Activated CD4-positive, alpha-beta T cell treated with anti-CD3 and anti-CD28 coated beads, Interleukin-2, amount 50 U/mL, for 48 hours (primary cell): ENCODE data around the gene DAAM2.

ENCODE experiments used
- DNase-seq, 2 experiments: peaks; one replicate each; pipeline ENCODE4 v3.0.0-alpha.2; 2020

The DAAM2 gene

DNA sequence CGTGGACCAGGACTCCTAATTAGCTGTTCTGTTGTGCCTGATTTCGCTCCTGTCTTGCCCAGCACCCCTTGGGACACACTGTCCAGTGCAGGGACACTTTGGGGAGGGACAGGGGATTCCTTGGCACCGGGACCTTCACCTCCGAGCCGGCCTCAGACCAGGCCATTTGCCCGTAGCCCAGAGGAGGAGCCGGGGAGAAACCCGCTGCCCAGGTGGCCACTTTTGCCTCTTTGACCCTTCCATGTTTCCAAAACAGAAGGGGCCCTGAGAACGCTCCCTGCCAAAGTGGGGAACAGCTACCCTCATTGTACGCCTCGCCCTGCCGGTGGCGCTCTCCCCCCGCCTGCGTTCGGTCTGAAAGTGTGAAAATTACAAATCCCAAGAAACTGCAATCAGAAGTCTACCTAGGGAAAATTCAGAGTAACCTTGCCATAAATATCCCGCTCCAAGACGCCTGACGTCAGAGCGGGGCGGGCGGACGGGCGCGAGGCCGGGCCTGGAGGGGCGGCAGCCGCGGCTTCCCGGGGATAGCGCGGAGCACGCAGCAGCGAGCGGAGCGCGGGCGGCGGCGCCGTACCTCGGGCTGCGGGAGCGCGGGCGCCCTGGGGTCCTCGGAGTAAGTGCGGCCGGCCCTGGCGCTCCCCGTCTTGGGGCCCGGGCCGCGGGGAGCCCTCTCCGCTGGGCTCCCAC lies at the start of gene DAAM2:
Gene DAAM2, plus strand, starts transcription at position 527 of the 690 bp plus-strand sequence. CDS start 63,927 bp downstream, outside the sequence.
- no peak for DNase-seq

DNA sequence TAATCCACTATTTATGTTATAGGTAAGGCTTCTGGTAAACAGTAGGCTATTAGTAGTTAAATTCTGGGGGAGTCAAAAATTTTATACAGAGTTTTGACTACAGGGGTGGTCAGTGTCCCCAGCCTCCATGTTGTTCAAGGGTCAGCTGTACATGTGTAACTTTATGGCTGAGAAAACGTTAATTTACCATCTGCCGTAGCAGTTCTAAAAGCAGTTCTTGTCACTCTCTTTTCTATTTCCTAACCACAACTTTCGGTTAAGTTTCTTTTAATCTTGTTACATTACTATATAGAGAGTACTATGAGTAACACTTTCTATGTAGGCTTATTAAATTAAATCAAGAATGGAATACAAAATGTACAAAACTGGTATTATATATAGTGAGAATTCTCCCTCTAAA lies 45.4 kb upstream of the DAAM2 start:
- no peak for DNase-seq

DNA sequence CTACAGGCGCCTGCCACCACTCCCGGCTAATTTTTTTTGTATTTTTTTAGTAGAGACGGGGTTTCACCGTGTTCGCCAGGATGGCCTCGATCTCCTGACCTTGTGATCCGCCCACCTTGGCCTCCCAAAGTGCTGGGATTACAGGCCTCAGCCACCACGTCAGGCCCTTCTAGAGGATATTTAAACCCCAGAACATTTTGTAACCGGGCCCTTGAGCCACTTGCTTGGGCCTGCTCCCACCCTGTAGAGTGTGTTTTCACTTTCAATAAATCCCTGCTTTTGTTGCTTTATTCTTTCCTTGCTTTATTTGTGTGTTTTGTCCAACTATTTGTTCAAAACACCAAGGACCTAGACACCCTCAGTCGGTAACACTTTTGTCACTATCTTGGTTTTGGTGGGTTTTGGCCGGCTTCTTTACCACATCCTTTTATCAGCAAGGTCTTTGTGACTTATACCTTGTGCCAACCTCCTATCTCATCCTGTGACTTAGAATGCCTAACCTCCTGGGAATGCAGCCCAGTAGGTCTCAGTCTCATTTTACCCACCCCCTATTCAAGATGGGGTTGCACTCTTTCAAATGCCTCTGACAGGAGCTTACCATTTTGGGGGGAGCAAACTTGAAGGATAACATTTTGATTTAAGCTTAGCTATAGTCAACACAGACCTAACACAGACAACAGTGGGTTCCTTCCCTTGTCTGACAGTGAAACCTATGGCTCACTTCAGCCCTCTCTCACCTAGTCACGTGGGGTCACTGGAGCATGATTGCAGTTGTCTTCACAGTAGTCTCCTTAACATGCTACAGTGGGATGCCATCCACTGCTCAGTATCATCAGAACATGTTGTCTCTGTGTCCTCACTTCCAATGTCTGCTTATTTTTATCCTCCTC lies 39.1 kb upstream of the DAAM2 start:
- no peak for DNase-seq

DNA sequence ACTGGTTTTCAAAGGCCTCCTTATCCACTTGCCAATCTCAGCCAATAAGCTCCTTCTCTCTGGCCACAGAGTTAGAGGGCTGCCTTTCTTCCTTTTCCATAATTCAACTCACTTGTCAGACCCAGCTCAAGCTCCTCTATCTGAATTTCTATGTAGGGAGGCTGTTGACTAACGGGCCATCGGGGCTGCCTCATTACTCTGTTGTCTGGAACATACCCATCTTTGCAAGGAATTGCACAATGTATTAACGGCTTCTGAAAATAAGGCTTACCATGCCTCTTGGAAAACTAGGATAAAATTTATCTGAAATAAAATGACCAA lies 38.5 kb upstream of the DAAM2 start:
- DNase-seq, result no peak

DNA sequence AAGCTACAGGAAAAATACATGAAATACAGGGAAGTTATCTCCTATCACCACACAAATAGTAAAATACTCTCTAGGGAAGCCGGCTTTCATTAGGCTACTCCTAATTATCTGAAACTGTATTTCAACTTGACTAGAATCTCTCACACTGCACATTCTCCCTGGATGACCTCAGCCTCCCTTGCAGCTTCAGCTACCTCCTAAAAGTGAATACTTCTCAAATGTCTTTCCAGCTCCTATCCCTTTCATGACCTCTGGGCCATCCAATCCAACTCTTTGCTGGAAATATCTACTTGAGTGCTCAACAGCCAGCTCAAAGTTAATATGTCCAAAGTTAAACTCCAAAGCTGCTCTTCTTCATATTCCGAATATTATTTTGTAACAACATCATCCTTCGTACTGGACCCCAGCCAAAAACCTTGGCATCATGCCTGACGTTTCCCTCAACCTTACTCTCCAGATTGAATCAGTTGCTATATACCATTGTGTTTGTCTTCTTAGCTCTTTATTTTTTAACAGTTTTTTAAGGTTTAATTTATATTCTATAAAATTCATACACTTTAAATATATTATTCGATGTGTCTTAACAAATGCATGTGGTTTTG lies 37.6 kb upstream of the DAAM2 start:
- no peak for DNase-seq

DNA sequence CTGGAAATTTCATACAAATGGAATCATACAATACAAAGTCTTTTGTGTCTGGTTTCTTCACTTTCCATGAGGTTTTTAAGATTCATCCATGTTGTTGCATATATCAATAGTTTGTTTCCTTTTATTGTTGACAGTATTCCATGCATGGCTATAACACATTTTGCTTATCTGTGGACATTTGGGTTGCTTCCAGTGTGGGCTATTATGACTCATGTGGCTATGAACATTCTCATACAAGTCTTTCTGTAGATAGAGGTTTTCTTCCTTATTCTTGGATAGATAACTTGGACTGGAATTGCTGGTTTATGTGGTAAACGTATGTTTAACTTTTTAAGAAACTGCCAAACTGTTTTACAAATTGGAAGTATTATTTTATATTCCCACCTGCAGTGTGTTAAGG lies 36.9 kb upstream of the DAAM2 start:
- DNase-seq, result no peak

DNA sequence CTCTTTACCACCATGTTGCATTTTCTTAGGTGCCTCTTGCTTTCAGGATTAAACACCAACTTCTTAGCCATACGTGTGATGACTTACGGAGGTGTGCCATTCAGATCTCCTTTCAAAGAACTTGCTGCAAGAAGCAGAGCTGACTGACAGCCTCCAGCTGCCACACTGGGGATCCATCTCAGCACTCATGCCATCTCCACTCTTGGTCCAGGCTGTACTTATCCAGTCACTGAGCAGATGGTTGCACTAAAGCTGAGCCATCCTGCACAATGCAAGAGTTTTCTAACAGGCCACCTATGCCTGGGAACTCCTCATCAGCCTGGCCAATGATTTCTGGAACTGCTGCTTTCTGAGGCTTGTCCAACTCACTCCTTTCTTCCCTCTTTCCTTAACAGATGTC lies 35.6 kb upstream of the DAAM2 start:
- DNase-seq, result no peak

DNA sequence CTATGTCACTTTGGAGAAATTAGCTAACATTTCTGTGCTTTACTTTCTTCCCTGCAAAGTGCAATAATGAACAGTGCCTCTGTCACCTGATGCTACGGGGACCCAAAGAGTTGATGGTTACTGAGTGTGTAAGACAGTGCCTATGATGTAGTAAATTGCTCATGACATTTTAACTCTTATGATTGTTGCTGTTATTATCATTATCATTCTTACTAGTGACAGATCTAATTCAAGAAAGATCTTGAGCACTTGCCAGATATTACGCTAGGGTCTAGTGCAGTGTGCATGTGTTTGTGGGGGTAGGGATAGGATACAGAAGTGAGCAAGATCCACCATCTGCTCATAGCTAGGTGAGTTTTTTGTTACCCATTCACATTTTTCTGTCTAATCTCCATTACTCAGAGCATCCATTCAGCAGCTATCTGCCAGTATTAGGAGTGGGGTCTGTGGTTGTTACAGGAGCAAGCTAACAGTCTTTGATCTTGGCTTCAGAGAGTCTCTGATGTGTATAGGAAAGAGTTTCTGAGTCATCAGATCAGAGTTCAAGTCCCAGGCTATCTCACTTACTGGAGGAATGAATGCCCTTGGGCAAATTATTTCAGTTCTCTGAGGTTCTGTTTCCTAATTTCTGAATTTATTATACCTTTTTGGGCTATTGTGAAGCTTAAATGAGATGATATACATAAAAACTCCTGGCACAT lies 33.1 kb upstream of the DAAM2 start:
- DNase-seq, result no peak

DNA sequence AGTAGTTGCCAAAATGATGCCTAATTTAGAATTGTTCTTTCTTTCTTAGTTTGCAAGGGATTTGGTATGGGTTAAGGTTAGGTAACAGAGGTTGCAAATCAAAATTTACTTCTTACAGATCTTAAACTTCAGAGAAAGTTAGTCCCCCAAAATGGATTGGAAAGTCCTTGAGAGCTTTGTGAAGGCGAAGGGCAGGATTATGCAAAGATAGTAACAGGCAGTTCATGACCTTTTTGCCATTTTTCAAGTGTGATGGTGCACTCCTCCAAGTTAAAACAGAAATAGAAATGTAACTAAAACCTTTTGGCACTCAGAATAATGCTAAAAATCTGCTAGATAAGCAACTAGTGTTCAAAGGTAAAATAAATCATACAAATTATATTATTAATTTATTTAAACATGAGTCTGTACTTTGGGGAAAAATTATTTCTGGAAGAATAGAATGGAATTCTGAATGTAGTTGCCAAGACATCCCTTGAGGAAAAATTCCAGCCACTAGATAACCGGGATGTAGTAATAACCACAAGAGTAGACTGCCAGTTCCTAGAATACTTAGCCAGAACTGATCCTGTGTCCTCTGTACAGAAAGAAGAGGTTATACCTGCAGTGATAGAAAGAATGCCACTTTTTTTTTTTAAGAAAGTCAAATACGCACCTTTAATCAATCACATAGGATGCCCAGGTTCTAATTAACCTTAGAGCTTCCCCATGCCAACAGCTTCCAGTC lies 31.8 kb upstream of the DAAM2 start:
- no peak for DNase-seq

DNA sequence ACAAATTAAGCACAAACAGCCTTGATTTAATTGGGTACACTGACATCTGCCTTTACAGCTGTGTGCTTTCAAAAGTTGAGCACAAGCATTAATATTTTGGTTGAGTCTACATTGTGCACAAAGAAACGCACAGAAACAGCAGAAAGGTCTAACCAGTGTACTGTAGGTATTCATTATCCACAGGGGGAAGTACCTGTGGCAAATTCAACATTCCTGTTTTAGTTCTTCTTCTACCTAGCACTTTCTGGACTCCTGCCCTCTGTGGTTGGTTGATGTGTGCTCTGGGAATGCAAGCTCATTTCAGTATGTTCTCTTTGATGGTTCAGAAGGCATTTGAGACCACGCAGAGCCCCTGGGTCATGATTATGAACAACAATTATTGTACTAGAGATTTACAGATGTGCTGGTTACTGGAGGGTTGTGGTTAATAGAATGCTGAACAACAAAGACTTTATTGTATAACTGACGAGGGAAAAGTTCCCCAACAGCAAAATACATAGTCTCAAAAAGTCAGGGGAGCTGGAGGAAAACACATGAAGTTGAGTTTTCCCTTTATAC lies 26.6 kb upstream of the DAAM2 start:
- DNase-seq, result no peak

DNA sequence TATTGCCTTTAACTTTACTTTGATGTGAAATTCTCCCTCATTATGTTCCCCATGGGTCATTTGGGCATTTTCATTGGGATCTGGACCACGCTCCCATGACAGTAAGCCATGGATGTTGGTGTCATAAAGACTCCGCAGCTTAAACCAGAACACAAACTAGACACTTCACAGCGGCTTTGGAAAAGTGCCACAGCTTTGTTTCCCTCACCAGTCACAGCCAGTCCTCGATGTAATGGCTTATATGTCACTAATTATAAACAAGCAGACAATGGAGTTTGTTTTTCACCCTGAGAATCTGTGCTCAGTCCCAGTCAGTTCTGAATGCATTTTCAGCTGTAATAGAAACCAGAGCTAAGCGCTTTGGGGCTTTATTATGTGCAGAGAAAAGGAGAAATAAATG lies 23.2 kb upstream of the DAAM2 start:
- no peak for DNase-seq

DNA sequence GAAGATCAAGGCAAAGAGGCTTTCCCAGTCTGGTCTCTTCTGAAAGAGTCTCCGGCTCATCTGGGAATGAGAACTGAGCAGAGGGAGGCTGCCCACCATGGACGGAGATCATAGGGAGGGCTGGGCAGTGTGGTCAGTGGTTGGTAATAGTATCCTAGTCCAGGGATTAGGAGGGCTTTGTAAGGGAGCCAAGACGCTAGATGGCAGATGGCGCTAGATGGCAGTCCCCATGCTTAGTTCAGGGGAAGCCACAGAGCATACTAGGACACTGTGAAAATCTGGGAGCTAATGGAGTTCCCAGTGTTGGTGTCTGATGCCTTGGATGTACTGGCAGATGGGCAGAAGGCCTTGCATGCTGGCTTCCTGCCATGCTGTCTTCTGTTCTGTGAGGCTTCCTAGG lies 21.7 kb upstream of the DAAM2 start:
- no peak for DNase-seq

DNA sequence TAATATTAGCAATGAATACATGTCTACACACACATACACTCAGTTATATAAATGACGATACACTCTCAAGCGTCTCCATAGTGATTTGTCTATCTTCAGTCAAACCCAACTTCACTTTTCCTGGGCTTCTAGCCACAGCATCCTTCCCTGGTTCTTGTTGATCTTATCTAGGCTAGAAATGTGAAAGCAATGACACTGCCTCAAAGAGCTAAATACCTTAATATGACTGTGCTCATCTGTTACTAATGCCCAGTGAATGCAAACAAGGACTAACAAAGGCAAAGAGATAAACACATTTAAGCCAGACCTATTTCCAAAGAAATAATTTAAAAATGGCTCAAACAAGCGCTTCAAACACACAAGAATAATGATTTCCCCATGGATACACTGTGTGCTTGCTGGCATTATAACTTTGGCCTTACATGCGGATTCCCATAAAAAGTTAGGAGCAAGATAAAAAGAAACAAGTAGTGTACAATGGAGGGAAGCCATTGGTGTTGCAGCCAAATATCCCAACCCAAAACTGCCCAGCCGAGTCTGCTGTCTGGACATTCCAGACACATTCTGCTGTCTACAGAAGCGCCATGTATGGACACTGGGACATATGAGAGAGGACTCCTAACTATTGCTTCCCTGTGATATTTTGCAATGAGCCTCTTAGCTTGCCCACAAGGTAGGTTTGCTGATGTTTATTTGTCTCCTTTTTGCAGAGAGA lies 19.5 kb upstream of the DAAM2 start:
- DNase-seq, result no peak

DNA sequence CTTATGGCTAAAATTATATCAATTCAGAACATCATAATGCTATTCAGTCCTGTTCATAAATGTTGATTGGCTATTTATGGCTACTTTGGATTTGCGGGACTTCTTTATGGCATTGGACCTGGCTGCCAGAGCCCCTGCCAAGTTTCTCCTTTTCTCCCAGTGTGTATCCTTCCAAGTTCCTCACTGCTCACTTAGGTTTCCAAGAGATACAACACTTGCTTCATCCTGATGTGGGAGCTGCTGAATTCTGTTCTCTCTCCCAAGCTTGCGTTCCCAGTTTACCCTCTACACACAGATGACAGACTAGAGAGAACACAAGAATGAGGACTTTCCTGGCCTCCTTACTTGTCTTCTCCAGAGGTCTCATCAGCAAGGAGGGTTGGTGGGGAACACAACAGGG lies 18.4 kb upstream of the DAAM2 start:
- DNase-seq, result no peak

DNA sequence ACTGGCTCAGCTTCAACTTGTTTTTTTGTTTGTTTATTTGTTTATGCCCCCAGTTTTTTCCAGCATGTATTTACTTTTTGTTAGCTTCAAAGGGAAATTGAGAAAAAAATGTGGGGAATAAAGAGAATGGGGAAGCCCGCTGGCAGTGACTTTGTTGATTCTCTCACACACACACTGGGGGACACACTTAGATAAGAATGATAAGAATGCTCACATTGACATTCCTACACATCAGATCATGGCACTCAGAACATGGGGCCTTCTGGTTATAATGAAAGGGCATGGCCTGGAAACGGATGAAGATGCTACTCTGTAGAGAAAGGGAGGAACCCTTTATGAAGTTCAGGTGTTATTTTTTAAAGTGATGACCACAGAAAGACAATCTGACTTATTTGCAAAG lies 15.6 kb upstream of the DAAM2 start:
- DNase-seq, result no peak

DNA sequence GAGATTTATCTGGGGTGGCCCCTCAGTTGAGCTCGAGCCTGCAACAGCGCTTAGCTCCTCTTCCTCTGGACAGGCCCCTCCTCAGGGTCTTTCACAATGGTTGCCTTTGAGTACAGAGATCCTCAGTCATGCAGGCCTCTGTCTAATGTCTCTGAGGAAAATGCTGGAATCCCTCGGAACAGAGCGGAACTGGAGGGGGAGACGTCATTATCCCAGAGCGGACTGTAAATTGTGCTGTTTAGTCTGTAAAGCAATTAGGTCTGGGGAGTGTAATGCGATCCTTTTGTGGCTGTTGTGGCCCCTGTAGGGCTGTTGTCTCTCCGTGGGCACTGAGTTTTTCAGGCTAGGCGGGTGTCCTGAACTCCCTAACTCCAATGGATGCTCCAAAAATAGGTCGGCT lies 15.0 kb upstream of the DAAM2 start:
- DNase-seq, result no peak

DNA sequence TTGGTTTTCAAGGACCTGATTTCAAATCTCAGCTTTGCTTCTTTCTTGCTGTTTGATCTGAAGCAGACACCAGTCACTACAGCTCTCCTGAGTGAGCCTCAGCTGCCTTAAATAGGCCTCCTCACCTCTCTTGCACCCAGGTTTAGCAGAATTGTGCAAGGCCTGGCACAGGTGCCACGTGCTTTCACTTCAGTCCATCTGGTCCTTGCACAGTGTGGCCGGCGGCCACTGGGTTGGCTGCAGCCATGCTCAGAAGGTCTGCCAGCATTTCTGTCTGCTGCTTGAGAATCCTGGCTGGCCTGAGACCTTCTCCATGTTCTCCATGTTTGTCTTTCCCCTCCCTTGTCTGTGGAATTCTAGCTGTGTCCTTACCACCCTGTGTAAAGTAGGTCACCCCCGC lies 14.5 kb upstream of the DAAM2 start:
- DNase-seq, result no peak

DNA sequence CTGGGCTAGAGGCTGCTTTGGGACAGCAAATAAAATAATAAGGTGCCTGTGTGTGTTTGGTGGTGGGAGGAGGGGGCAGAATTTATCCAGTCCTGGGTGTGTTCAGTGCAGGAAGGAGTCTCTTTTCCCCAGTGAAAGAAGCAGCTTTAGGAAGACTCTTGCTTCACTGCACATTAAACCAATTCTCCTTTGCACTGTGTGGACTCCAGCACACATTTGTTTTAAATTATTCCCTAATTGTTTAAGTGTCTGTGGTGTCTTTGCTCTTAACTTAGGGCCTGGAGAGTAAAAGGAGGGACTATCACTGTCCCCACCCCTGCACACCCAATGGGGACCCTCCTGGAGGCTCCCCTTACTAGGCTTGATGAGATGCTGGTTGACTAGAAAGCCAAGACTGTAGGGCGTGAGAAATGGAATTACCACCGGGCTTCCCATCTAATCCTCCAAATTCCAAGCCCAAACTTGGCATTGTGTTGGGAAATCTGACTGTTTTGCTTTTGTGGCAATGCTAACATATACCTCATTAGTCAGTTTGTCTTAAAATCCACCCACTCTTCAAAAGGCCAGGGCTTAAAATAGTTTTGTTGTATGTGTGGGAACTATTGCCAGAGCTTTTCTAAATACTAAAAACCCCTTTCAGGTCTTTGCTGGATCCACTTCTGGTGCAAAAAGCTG lies 13.5 kb upstream of the DAAM2 start:
- DNase-seq, result no peak

DNA sequence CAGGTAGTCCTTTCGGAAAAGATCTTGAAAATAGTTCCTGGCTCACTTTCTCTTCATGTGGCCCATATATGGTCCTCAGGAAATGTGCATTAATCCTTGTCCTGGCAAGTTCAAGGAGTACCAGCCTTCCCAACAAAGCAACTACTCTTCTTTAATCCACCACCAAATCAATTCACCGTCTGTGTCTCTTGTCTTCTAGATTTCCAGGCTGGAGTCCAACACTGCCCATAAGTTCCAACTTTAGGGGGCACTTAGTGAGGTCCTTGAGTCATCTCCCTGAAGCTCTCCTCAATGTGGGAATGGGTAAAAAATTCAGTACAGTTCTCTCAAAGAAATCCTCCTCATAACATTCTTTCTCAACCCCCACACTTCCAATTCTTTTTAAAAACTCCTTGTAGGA lies 6.9 kb upstream of the DAAM2 start:
- no peak for DNase-seq

DNA sequence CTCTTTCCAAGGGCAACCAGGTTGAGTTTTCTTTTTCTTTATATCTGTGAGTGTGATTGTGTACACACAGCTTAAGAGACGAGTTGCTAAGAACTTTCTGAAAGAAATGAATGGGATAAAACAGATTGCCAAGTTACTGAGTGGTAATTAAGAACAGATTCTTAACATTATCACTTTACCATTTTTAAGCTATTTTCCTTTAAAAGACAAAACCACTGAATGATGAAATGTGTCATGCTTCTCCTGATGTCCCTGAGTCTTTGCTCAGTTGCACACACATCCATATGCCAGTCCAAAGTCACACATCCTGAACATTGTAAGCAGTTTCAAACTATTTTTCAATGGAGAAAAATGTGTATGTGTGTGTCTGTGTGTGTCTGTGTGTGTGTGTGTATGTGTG lies 5.5 kb upstream of the DAAM2 start:
- DNase-seq, result no peak

DNA sequence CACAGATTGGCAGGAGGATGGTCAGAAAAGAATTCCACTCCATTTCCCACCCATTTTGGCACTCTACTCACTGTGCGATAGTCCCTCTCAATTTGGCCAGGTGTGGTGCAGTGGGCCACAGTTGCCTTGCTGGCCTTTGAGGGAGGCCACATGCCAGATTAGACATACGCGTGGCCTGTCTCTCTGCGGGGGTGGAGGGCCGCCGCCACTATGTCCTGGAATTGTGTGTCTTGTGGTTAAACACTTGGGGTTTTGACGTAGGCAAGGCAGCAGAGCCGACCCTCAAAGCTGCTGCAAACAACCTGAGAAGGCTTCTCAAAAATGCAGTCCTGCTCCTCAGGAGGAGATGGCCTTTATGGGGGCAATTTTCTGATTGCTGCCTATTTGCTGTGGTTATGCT lies 4.9 kb upstream of the DAAM2 start:
- no peak for DNase-seq
